ENCODE data around the gene SPTBN5.

- peak in 3 of 6 experiments; percentile 63 to 82 (median 65) for TF ChIP-seq CTCF (IDR thresholded peaks at IDR 0.05)
- no peak for TF ChIP-seq POLR2A (IDR thresholded peaks at IDR 0.05)
Measured at GRCh38 chr15:41930221-41930866, 36.5 kb upstream of the SPTBN5 start.

Measured in Peyer's patch (tissue), 4 donors.